Stimulated activated CD4-positive, alpha-beta T cell treated with anti-CD3 and anti-CD28 coated beads, Interleukin-4, amount 100 ng/mL, for 4 hours (primary cell): ENCODE measurements around the gene IRF2BPL.

Source experiments
- DNase-seq, 2 experiments: peaks; one replicate each; pipeline ENCODE4 v3.0.0-alpha.2; 2020

The IRF2BPL gene

GRCh38 chr14:76984787-76985375 lies 43.6 kb downstream of the IRF2BPL start:
- DNase-seq, result no peak

GRCh38 chr14:76984297-76984696 lies 44.2 kb downstream of the IRF2BPL start:
- no peak for DNase-seq

- DNase-seq, result no peak
Observed at GRCh38 chr14:76981670-76982069, 46.8 kb downstream of the IRF2BPL start.

- DNase-seq, result peak; percentile 80 to 96
Observed at GRCh38 chr14:76977793-76978720, 50.5 kb downstream of the IRF2BPL start.

- DNase-seq, result no peak
Observed at GRCh38 chr14:76976240-76977005, 52.1 kb downstream of the IRF2BPL start.

GRCh38 chr14:76975812-76976211 lies 52.7 kb downstream of the IRF2BPL start:
- no peak for DNase-seq

GRCh38 chr14:76975051-76975450 lies 53.5 kb downstream of the IRF2BPL start:
- DNase-seq, result no peak
